HepG2 (cell line): Measurements from ENCODE around the gene CNTN4. TPM values are rescaled to one million over a fixed set of nuclear protein-coding genes. Genes with fewer than 3 reads are reported as not detected.

Source experiments
- ATAC-seq: fragments of 200-7000 bp; cut with Tn5 transposase; 3 replicates; pipeline ENCODE4 v1.9.1; 2020; ENCODE audit warnings: mild to moderate bottlenecking, moderate library complexity
- BruUV-seq: library from RNA; stranded (reverse); fragments of 400-500 nt; replicated peaks from 2 replicates; lab custom pipeline; 2021; lab: Mats Ljungman, UMichigan
- CTCF ChIA-PET: fragments of 300-600 bp; formaldehyde crosslinking; extraction: SDS; loops from one replicate; lab custom pipeline; 2021; ENCODE audit warnings: low total read pairs, inconsistent platforms, low intra/inter-chr PET ratio; lab: Yijun Ruan, JAX
- POLR2A ChIA-PET: fragments of 350-600 bp; sonication (Branson Sonifier 250); formaldehyde crosslinking; loops from one replicate; lab custom pipeline; 2020; ENCODE audit warnings: antibody characterized with exemption, inconsistent platforms; lab: Yijun Ruan, JAX
- DNase-seq: peaks from one replicate; pipeline ENCODE4 v3.0.0-alpha.2; 2015; ENCODE audit warnings: low spot score
- FAIRE-seq: peaks from 3 replicates; lab custom pipeline; 2011; peaks lifted over from hg19 to GRCh38; lab: Jason Lieb, UNC
- H2AFZ ChIP-seq: one replicate; pipeline ENCODE4 v1.6.1; 2011; ENCODE audit warnings: low read length, inconsistent platforms
- H3K27ac ChIP-seq: fragments of 300-600 bp; 3 replicates; pipeline ENCODE4 v1.8.0; 2011; ENCODE audit warnings: mixed run types, mild to moderate bottlenecking, mixed read lengths, low read length, inconsistent platforms; ENCODE audit not compliant: insufficient read depth; ENCODE audit errors: extremely low read length
- H3K27me3 ChIP-seq, 2 experiments: fragments of 200-600 bp in 1 of 2; 2 replicates in 1 of 2; 3 replicates in 1 of 2; pipeline versions ENCODE4 v1.6.0 to v1.8.0; 2011; ENCODE audit warnings: low read length in 2 of 2, mild to moderate bottlenecking in 2 of 2, moderate library complexity in 2 of 2, inconsistent platforms in 1 of 2; ENCODE audit not compliant: insufficient read depth in 2 of 2, control insufficient read depth in 1 of 2
- H3K36me3 ChIP-seq, 2 experiments: fragments of 200-600 bp in 1 of 2; replicated peaks in 1 of 2; 2 replicates in 1 of 2; 3 replicates in 1 of 2; pipeline versions ENCODE4 v1.5.1 to v1.8.0; 2011; ENCODE audit warnings: low read length in 2 of 2, inconsistent platforms in 1 of 2; ENCODE audit not compliant: insufficient read depth in 2 of 2, control insufficient read depth in 1 of 2
- H3K4me1 ChIP-seq: 2 replicates; pipeline ENCODE4 v1.5.1; 2012; ENCODE audit warnings: low read length, inconsistent platforms; ENCODE audit not compliant: insufficient read depth
- H3K4me2 ChIP-seq: 2 replicates; pipeline ENCODE4 v1.6.0; 2011; ENCODE audit warnings: low read depth, low read length, inconsistent platforms
- H3K4me3 ChIP-seq, 3 experiments: fragments of 200-600 bp in 1 of 3; sonication (generic), shearing (Covaris generic) in 1 of 3; replicated peaks in 1 of 3; 2 replicates each; pipeline ENCODE4 v1.5.1; 2011 to 2016; ENCODE audit warnings: low read length in 3 of 3, inconsistent platforms in 2 of 3, low read depth in 2 of 3, mild to moderate bottlenecking in 2 of 3, control low read depth in 1 of 3, mixed read lengths in 1 of 3; ENCODE audit not compliant: insufficient read depth in 1 of 3
- H3K79me2 ChIP-seq: one replicate; pipeline ENCODE4 v1.6.1; 2011; ENCODE audit warnings: low read length, inconsistent platforms; ENCODE audit not compliant: insufficient read depth
- H3K9ac ChIP-seq: 2 replicates; pipeline ENCODE4 v1.6.0; 2011; ENCODE audit warnings: mild to moderate bottlenecking, low read depth, low read length, inconsistent platforms; ENCODE audit not compliant: insufficient read depth
- H3K9me3 ChIP-seq: 2 replicates; pipeline ENCODE4 v1.5.1; 2012; ENCODE audit warnings: mild to moderate bottlenecking, low read length
- H4K20me1 ChIP-seq: 2 replicates; pipeline ENCODE4 v1.6.0; 2011; ENCODE audit warnings: inconsistent platforms, mild to moderate bottlenecking, low read length, moderate library complexity; ENCODE audit not compliant: insufficient read depth
- CREM ChIP-seq, 2 experiments: sonication (generic) in 1 of 2; formaldehyde crosslinking in 1 of 2; IDR thresholded peaks; 2 replicates each; pipeline versions ENCODE4 v1.4.0 to v1.6.1; 2016 to 2020; ENCODE audit warnings: antibody characterized with exemption in 1 of 2, mild to moderate bottlenecking in 1 of 2, missing genetic modification reagents in 1 of 2
- HIVEP1 ChIP-seq: sonication (generic); formaldehyde crosslinking; IDR thresholded peaks from 2 replicates; pipeline ENCODE4 v1.4.0; 2020; ENCODE audit warnings: mild to moderate bottlenecking, missing genetic modification reagents
- PCBP1 ChIP-seq: fragments of 200-400 bp; formaldehyde crosslinking; IDR thresholded peaks from 2 replicates; pipeline ENCODE4 v1.6.1; 2017; ENCODE audit warnings: mild to moderate bottlenecking, low read depth, low read length, borderline replicate concordance
- TGIF2 ChIP-seq: IDR thresholded peaks from 2 replicates; pipeline ENCODE4 v1.6.1; 2016; ENCODE audit warnings: control low read depth, missing compliant biosample characterization
- ZNF333 ChIP-seq: sonication (generic); formaldehyde crosslinking; IDR thresholded peaks from 2 replicates; pipeline ENCODE4 v1.4.0; 2020; ENCODE audit warnings: mild to moderate bottlenecking, missing genetic modification reagents, borderline replicate concordance
- ZNF777 ChIP-seq: sonication (generic); formaldehyde crosslinking; IDR thresholded peaks from 2 replicates; pipeline ENCODE4 v1.4.0; 2020; ENCODE audit warnings: missing genetic modification reagents
- WGBS: methylation state at CpG from one replicate; pipeline ENCODE4 v1.1.6; 2017; ENCODE audit warnings: low lambda C conversion rate; 5-methylcytosine and 5-hydroxymethylcytosine counted together
- in situ Hi-C: cut with HindIII; loops from 2 replicates; pipeline ENCODE4 v1.10.0; 2017; ENCODE audit warnings: low pct_unique_long_range_greater_than_20kb; ENCODE audit not compliant: extremely low pct_ligation_motif_present
- intact Hi-C: fragments of 100-400 bp; cut with micrococcal nuclease; formaldehyde crosslinking; loops from one replicate; pipeline ENCODE4 v1.10.0; 2022; ENCODE audit not compliant: unreplicated experiment
- polyA plus RNA-seq, 8 experiments: library from polyadenylated mRNA; depleted of rRNA in 3 of 8; stranded (reverse) in 7 of 8; unstranded in 1 of 8; fragments of >200 nt; fragmentation: Illumina TruSeq in 4 of 8; extraction: Trizol in 4 of 8; gene quantifications; 2 replicates each; pipeline versions ENCODE4 v1.2.1 to v1.2.3, GENCODE V29; 2011 to 2016; ENCODE audit warnings: low read depth in 4 of 8, missing spikeins in 1 of 8, mixed read lengths in 1 of 8; ENCODE audit not compliant: insufficient read depth in 1 of 8
- total RNA-seq, 5 experiments: library from RNA; depleted of rRNA; stranded (reverse); fragments of >200 nt; fragmentation: Illumina TruSeq; extraction: Trizol; gene quantifications; 2 replicates each; pipeline ENCODE4 v1.2.3, GENCODE V29; 2016; ENCODE audit warnings: low read depth in 1 of 5
- TF ChIP-seq, protein P1 (sequence below): sonication (generic); formaldehyde crosslinking; IDR thresholded peaks from 2 replicates; pipeline ENCODE4 v1.4.0; 2020; ENCODE audit warnings: missing genetic modification reagents, borderline replicate concordance
- TF ChIP-seq, protein P2 (sequence below), 2 experiments: sonication (generic) in 1 of 2; formaldehyde crosslinking in 1 of 2; IDR thresholded peaks; 2 replicates each; pipeline versions ENCODE4 v1.4.0 to v1.6.1; 2018 to 2020; ENCODE audit warnings: missing genetic modification reagents in 2 of 2, borderline replicate concordance in 1 of 2, low read depth in 1 of 2, mild to moderate bottlenecking in 1 of 2, missing biosample characterization in 1 of 2
- TF ChIP-seq, protein P3 (sequence below): sonication (generic); formaldehyde crosslinking; IDR thresholded peaks from 2 replicates; pipeline ENCODE4 v1.4.0; 2020; ENCODE audit warnings: missing genetic modification reagents, mild to moderate bottlenecking, borderline replicate concordance
- TF ChIP-seq, protein P4 (sequence below): sonication (generic); formaldehyde crosslinking; conservative IDR thresholded peaks from 2 replicates; pipeline ENCODE4 v1.8.1; 2023; ENCODE audit warnings: missing genetic modification reagents
- TF ChIP-seq, protein P5 (sequence below): IDR thresholded peaks from 2 replicates; pipeline ENCODE4 v1.6.1; 2016; ENCODE audit warnings: mild to moderate bottlenecking, missing biosample characterization, missing genetic modification reagents

Gene CNTN4
- total and polyA plus RNA-seq, 2 of the 13 experiments (the other 11 are each of a cell fraction or from before 2014, with no cell fraction given): 0.01 to 0.13 TPM

DNA sequence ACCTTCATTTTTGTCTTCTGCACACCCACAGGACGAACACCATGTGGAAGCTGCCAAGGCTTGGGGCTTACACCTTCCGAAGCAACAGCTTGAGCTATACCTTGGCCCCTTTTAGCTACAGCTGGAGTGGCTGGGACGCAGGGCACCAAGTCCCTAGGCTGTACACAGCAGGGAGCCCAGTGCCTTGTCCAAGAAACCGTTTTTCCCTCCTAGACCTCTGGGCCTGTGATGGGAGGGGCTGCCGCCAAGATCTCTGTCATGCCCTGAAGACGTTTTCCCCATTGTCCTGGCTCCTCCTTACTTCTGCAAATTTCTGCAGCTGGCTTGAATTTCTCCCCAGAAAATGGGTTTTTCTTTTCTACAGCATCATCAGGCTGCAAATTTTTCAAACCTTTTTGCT, 7.8 kb downstream of the CNTN4 start:
- DNase-seq: no peak
- no peak overlapping the region for H2AFZ ChIP-seq
- no peak for FAIRE-seq
- H3K4me2 ChIP-seq: no peak overlapping the region
- 0% methylated on average over 6 of the region's 6 CpGs for WGBS
- no peaks in the 10 kb centered on the region for H3K27me3 ChIP-seq
- H3K79me2 ChIP-seq: no peaks in the 10 kb centered on the region
- no peaks in the 10 kb centered on the region for H4K20me1 ChIP-seq
- ChIA-PET POLR2A (no interaction called here), CTCF (no interaction called here)
- intact Hi-C loops (no loop called here), in situ Hi-C loops (no loop called here)
- no peak overlapping the region for H3K9ac ChIP-seq
- no peaks in the 10 kb centered on the region for H3K4me1 ChIP-seq
- ATAC-seq: no peak
- H3K36me3 ChIP-seq: no peaks in the 10 kb centered on the region
- H3K27ac ChIP-seq: no peak overlapping the region
- BruUV-seq: no TSS peak
- no peak overlapping the region for H3K4me3 ChIP-seq
- H3K9me3 ChIP-seq: peaks cover 19% of the 10 kb centered on the region; the same call in 1 of the 2 replicates
- TF ChIP-seq, protein P1, sequence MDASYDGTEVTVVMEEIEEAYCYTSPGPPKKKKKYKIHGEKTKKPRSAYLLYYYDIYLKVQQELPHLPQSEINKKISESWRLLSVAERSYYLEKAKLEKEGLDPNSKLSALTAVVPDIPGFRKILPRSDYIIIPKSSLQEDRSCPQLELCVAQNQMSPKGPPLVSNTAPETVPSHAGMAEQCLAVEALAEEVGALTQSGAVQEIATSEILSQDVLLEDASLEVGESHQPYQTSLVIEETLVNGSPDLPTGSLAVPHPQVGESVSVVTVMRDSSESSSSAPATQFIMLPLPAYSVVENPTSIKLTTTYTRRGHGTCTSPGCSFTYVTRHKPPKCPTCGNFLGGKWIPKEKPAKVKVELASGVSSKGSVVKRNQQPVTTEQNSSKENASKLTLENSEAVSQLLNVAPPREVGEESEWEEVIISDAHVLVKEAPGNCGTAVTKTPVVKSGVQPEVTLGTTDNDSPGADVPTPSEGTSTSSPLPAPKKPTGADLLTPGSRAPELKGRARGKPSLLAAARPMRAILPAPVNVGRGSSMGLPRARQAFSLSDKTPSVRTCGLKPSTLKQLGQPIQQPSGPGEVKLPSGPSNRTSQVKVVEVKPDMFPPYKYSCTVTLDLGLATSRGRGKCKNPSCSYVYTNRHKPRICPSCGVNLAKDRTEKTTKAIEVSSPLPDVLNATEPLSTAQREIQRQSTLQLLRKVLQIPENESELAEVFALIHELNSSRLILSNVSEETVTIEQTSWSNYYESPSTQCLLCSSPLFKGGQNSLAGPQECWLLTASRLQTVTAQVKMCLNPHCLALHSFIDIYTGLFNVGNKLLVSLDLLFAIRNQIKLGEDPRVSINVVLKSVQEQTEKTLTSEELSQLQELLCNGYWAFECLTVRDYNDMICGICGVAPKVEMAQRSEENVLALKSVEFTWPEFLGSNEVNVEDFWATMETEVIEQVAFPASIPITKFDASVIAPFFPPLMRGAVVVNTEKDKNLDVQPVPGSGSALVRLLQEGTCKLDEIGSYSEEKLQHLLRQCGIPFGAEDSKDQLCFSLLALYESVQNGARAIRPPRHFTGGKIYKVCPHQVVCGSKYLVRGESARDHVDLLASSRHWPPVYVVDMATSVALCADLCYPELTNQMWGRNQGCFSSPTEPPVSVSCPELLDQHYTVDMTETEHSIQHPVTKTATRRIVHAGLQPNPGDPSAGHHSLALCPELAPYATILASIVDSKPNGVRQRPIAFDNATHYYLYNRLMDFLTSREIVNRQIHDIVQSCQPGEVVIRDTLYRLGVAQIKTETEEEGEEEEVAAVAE (CRISPR knock-in tag): no peak
- no peak for TF ChIP-seq ZNF333
- no peak for TF ChIP-seq PCBP1
- no peak for TF ChIP-seq HIVEP1
- TF ChIP-seq CREM (IDR thresholded peaks at IDR 0.05): no peak
- TF ChIP-seq CREM (CRISPR knock-in tag; IDR thresholded peaks at IDR 0.05): no peak
- TF ChIP-seq, protein P2, sequence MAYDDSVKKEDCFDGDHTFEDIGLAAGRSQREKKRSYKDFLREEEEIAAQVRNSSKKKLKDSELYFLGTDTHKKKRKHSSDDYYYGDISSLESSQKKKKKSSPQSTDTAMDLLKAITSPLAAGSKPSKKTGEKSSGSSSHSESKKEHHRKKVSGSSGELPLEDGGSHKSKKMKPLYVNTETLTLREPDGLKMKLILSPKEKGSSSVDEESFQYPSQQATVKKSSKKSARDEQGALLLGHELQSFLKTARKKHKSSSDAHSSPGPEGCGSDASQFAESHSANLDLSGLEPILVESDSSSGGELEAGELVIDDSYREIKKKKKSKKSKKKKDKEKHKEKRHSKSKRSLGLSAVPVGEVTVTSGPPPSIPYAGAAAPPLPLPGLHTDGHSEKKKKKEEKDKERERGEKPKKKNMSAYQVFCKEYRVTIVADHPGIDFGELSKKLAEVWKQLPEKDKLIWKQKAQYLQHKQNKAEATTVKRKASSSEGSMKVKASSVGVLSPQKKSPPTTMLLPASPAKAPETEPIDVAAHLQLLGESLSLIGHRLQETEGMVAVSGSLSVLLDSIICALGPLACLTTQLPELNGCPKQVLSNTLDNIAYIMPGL (CRISPR knock-in tag; IDR thresholded peaks at IDR 0.05; ENCODE audit: borderline replicate concordance in 1 of 2, low read depth in 1 of 2): no peak
- TF ChIP-seq, protein P3, sequence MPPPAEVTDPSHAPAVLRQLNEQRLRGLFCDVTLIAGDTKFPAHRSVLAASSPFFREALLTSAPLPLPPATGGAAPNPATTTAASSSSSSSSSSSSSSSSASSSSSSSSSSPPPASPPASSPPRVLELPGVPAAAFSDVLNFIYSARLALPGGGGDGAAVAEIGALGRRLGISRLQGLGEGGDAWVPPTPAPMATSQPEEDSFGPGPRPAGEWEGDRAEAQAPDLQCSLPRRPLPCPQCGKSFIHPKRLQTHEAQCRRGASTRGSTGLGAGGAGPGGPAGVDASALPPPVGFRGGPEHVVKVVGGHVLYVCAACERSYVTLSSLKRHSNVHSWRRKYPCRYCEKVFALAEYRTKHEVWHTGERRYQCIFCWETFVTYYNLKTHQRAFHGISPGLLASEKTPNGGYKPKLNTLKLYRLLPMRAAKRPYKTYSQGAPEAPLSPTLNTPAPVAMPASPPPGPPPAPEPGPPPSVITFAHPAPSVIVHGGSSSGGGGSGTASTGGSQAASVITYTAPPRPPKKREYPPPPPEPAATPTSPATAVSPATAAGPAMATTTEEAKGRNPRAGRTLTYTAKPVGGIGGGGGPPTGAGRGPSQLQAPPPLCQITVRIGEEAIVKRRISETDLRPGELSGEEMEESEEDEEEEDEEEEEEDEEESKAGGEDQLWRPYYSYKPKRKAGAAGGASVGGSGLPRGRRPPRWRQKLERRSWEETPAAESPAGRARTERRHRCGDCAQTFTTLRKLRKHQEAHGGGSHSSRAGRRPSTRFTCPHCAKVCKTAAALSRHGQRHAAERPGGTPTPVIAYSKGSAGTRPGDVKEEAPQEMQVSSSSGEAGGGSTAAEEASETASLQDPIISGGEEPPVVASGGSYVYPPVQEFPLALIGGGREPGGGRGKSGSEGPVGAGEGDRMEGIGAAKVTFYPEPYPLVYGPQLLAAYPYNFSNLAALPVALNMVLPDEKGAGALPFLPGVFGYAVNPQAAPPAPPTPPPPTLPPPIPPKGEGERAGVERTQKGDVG: no peak
- TF ChIP-seq, protein P4, sequence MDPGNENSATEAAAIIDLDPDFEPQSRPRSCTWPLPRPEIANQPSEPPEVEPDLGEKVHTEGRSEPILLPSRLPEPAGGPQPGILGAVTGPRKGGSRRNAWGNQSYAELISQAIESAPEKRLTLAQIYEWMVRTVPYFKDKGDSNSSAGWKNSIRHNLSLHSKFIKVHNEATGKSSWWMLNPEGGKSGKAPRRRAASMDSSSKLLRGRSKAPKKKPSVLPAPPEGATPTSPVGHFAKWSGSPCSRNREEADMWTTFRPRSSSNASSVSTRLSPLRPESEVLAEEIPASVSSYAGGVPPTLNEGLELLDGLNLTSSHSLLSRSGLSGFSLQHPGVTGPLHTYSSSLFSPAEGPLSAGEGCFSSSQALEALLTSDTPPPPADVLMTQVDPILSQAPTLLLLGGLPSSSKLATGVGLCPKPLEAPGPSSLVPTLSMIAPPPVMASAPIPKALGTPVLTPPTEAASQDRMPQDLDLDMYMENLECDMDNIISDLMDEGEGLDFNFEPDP (CRISPR knock-in tag): no peak
- TF ChIP-seq, protein P5, sequence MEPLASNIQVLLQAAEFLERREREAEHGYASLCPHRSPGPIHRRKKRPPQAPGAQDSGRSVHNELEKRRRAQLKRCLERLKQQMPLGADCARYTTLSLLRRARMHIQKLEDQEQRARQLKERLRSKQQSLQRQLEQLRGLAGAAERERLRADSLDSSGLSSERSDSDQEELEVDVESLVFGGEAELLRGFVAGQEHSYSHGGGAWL (CRISPR knock-in tag): no peak
- no peak for TF ChIP-seq ZNF777 (CRISPR knock-in tag)
- no peak for TF ChIP-seq TGIF2
